GM12874 (cell line): ENCODE measurements around the gene CHI3L1.

ENCODE experiments used
- TF ChIP-seq, protein P1 (sequence below): IDR thresholded peaks from 2 replicates; pipeline ENCODE4 v1.5.1; 2011; ENCODE audit warnings: low read depth, mild to moderate bottlenecking, control low read depth, low read length, moderate library complexity; ENCODE audit not compliant: insufficient read depth

CHI3L1 gene

DNA sequence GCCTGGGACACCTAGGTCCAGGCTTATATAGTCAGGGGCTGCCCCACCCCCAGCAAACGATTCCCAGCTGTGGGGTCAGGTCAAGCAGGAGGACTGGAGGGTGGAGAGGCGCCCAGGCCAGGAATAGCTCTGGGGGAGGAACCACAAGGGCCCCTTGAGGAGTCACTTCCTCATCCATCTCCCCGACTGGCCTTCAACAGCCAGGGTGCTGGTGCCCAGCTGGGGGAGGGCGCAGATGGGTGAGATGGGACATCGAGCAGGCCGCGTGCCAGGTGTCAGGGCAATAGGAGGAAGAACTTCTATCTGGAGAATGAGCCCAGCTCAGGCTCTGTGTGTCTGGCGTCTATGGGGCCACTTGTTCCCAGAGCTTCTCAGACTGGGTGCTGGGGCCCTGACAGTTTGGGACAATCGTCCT is 10.7 kb downstream of the CHI3L1 start:
- TF ChIP-seq, protein P1, sequence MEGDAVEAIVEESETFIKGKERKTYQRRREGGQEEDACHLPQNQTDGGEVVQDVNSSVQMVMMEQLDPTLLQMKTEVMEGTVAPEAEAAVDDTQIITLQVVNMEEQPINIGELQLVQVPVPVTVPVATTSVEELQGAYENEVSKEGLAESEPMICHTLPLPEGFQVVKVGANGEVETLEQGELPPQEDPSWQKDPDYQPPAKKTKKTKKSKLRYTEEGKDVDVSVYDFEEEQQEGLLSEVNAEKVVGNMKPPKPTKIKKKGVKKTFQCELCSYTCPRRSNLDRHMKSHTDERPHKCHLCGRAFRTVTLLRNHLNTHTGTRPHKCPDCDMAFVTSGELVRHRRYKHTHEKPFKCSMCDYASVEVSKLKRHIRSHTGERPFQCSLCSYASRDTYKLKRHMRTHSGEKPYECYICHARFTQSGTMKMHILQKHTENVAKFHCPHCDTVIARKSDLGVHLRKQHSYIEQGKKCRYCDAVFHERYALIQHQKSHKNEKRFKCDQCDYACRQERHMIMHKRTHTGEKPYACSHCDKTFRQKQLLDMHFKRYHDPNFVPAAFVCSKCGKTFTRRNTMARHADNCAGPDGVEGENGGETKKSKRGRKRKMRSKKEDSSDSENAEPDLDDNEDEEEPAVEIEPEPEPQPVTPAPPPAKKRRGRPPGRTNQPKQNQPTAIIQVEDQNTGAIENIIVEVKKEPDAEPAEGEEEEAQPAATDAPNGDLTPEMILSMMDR, result no peak

DNA sequence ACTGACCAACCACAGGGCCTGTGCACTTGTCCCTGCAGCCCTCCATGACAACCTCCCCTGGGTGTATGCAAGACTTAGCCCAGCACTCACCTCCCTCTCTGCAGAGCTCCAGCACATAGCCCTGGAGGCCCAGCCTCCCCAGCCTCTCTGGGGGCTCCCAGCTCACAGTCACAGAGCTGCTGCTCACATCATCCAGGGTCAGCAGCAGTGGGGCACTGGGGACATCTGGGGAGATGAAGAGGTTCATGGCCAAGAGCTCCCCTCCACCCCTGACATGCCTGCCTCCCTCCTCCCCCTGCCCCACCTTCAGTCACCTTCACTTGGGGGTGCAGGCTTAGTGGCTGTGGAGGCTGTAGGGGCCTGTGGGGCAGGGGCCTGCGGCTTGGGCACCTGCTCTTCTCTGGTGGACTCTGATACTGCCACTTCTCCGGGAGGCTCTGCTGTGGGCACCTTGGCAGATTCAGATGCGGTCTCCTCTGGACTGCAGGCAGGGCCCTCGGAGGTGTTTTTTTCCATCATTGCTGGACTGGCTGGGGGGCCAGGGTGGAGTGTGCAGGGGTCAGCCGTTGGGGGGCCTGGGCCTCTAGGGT is 11.2 kb downstream of the CHI3L1 start, which contains the start of gene MYBPH:
TSS of gene MYBPH (minus strand) at position 590 of the 590 bp plus-strand sequence. CDS start at position 519, 71 bp downstream.
- TF ChIP-seq, protein P1, result no peak

DNA sequence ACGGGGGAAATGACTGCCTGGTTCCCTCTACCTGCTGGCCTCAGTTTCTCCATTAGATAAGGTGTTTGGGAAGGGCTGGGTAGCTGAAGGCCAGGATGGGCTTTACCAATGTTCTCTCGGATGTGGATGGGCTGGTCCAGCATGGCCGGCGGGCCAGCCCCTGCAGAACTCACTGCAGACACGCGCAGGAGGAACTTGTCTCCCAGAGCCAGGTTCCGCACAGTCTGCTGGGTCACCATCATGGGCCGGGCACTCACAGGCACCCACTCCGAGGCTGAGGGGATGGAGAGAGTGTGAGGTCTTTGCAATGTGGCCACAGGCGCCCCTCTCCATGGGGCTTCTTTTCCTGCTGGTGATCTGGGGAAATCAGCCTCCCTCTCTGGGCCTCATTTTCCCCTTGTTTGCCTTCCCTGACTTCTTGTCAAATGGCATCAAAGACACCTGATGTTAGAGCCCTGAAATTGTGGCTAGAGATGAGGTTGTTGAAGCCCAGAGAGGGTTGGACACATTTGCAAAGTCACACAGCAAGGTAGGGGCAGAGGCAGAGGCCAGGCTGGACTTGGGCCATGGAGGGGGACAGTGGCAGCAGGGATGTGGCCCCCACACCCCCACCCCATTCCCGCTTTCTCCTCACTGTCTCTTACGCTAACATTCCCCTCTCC is 12.0 kb downstream of the CHI3L1 start:
- TF ChIP-seq, protein P1, result no peak

DNA sequence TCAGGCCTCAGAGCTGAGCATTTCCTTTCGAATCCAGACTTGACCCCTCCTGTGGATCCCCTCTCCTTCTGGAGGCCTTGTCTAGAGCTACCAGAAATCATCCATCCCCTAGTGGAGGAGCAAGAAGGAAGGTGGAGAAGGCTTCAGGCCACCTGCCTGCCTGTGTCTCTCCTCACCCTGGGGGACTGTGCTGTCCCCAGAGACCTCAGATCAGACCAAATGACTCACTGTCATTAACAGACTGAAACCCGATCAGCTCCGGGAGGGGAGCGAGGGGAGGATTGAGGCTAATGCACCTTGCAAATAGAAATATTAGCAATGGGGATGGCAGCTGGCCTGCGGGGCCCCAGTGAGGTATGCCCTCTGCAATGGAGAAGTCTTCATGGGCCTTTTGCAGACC is 12.9 kb downstream of the CHI3L1 start:
- TF ChIP-seq, protein P1, result no peak

DNA sequence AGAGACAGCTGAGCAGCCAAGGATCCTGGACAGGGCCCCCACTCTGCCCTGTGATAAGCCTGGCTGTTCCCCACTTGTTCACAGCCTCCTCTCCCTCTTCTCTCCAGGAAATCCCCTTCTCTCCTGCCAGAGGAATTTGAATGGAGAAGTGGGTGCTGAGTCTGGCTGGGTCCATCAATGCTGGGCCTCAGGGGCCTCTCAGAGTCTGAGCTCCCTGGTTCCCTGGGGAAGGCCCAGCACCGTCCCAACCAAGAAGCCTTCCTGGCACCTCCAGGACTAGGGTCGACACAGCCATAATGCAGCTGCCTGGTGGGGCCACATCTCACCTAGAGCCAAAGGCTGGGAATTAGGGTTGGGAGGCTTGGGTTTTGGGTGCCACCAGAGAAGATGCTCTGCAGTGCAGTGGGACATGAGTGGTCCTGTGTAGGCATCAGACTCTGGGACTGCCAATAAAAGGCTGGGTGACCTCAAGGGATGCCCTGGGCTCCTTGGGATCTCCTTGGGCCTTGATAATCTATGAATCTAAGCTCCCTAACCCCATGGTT is 13.4 kb downstream of the CHI3L1 start:
- TF ChIP-seq, protein P1, result no peak

DNA sequence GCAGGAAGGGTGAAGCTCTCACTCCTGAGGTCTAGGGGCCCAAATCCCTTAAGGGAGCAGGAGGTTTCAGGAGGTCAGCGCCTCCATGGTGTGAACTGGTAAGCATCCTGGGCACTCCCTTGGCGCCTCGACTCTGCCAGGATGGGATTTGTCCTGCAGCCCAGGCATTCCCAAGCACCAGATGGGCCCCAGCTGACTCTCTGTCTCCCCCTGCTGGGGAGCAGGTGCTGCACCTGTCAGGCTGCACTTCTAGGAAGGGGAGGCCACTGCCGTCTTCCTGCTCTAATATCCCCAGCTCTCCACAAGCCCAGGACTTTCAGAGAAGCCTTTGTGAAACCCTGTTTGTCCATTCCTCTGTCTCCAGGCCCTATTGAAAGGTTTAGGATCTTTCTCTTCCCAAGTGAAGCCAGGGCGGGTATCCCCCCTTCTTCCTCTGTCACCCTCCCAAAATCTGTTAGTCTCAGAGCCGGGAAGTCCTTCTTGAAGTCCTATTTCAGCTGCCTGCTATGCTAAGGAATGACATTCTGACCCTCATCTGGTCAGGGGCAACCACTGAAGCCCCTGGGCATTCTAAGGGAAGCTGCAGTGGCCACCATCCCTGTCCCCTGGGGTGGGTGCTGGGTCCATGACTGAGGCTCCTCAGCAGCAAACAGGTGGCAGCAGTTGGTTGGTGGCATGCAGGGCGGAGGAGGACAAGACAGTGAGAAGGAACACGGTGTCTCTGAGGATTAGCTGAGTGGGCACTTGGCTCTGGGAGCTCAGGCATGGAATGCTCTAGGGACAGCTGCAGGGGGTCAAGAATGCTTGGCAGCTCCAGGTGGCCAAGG is 14.1 kb downstream of the CHI3L1 start:
- TF ChIP-seq, protein P1, result peak; percentile 95
